Measurements from ENCODE around the gene FLT4. TPM values are rescaled to one million over a fixed set of nuclear protein-coding genes. Genes with fewer than 3 reads are reported as not detected.

FLT4 gene
- polyA plus RNA-seq, 1 donor (not counting 4 experiments of a cell fraction or from before 2014, with no cell fraction given), result not detected

- Histone ChIP-seq H2AFZ (ENCODE audit: control insufficient read depth, low read length) (no peak overlapping the region), H3K36me3 (ENCODE audit: control insufficient read depth in 2 of 2, extremely low read depth in 1 of 2, insufficient read depth in 2 of 2, low read length in 2 of 2) (no peaks in the 10 kb centered on the region), H3K27ac (ENCODE audit: control insufficient read depth, insufficient read depth, low read length) (no peak overlapping the region), H3K4me3 (ENCODE audit: control insufficient read depth in 2 of 3, extremely low read depth in 1 of 3, insufficient read depth in 2 of 3, low read depth in 1 of 3, low read length in 3 of 3) (no peak overlapping the region), H3K27me3 (ENCODE audit: control insufficient read depth, extremely low read depth, insufficient read depth, low read length) (no peaks in the 10 kb centered on the region), H3K4me1 (ENCODE audit: control insufficient read depth, extremely low read depth, insufficient read depth, low read length) (no peaks in the 10 kb centered on the region), H3K9ac (ENCODE audit: control insufficient read depth, extremely low read depth, insufficient read depth, low read length) (no peak overlapping the region), H3K4me2 (ENCODE audit: control insufficient read depth, extremely low read depth, insufficient read depth, low read depth, low read length) (no peak overlapping the region), H3K9me3 (ENCODE audit: control insufficient read depth, low read depth, low read length) (no peaks in the 10 kb centered on the region), H4K20me1 (ENCODE audit: control insufficient read depth, extremely low read depth, insufficient read depth, low read length) (no peaks in the 10 kb centered on the region), H3K79me2 (ENCODE audit: control insufficient read depth, insufficient read depth, low read length) (no peaks in the 10 kb centered on the region), H3K9me1 (ENCODE audit: control insufficient read depth, extremely low read depth, insufficient read depth, low read length) (no peaks in the 10 kb centered on the region)
- TF ChIP-seq EZH2 (IDR thresholded peaks at IDR 0.05; ENCODE audit: low read length) (no peak), CTCF (optimal IDR thresholded peaks at IDR 0.05 in 1 of 3, IDR thresholded peaks at IDR 0.05 in 1 of 3, conservative IDR thresholded peaks at IDR 0.05 in 1 of 3; ENCODE audit: extremely low read depth in 1 of 3, insufficient read depth in 2 of 3, low read length in 3 of 3) (no peak)
- DNase-seq (ENCODE audit: low read depth, low spot score) (no peak), FAIRE-seq (no peak)
- dilution Hi-C loops (cut with MboI; ENCODE audit: extremely low pct_ligation_motif_present, low sequenced_read_pairs), result no loop called here
These were observed 22.6 kb downstream of the FLT4 start for GRCh38 chr5:180626661-180627385.

- no peaks in the 10 kb centered on the region for H3K9me1 ChIP-seq (ENCODE audit: control insufficient read depth, extremely low read depth, insufficient read depth, low read length)
- H3K36me3 ChIP-seq (ENCODE audit: control insufficient read depth in 2 of 2, extremely low read depth in 1 of 2, insufficient read depth in 2 of 2, low read length in 2 of 2), result no peaks in the 10 kb centered on the region
- no peaks in the 10 kb centered on the region for H4K20me1 ChIP-seq (ENCODE audit: control insufficient read depth, extremely low read depth, insufficient read depth, low read length)
- no peak overlapping the region for H3K9ac ChIP-seq (ENCODE audit: control insufficient read depth, extremely low read depth, insufficient read depth, low read length)
- H2AFZ ChIP-seq (ENCODE audit: control insufficient read depth, low read length), result no peak overlapping the region
- H3K9me3 ChIP-seq (ENCODE audit: control insufficient read depth, low read depth, low read length), result no peaks in the 10 kb centered on the region
- H3K4me2 ChIP-seq (ENCODE audit: control insufficient read depth, extremely low read depth, insufficient read depth, low read depth, low read length), result no peak overlapping the region
- H3K4me1 ChIP-seq (ENCODE audit: control insufficient read depth, extremely low read depth, insufficient read depth, low read length), result no peaks in the 10 kb centered on the region
- no peak overlapping the region for H3K27ac ChIP-seq (ENCODE audit: control insufficient read depth, insufficient read depth, low read length)
- FAIRE-seq (no peak), DNase-seq (ENCODE audit: low read depth, low spot score) (no peak)
- no peaks in the 10 kb centered on the region for H3K79me2 ChIP-seq (ENCODE audit: control insufficient read depth, insufficient read depth, low read length)
- TF ChIP-seq EZH2 (IDR thresholded peaks at IDR 0.05; ENCODE audit: low read length) (no peak), CTCF (optimal IDR thresholded peaks at IDR 0.05 in 1 of 3, IDR thresholded peaks at IDR 0.05 in 1 of 3, conservative IDR thresholded peaks at IDR 0.05 in 1 of 3; ENCODE audit: extremely low read depth in 1 of 3, insufficient read depth in 2 of 3, low read length in 3 of 3) (no peak)
- dilution Hi-C loops (cut with MboI; ENCODE audit: extremely low pct_ligation_motif_present, low sequenced_read_pairs), result no loop called here
- peaks cover 3% of the 10 kb centered on the region for H3K27me3 ChIP-seq (ENCODE audit: control insufficient read depth, extremely low read depth, insufficient read depth, low read length)
- H3K4me3 ChIP-seq (ENCODE audit: control insufficient read depth in 2 of 3, extremely low read depth in 1 of 3, insufficient read depth in 2 of 3, low read depth in 1 of 3, low read length in 3 of 3), result no peak overlapping the region
These were observed 23.4 kb downstream of the FLT4 start for GRCh38 chr5:180625791-180626660.
